Brain microvascular endothelial cell (primary cell): ENCODE results near the gene TENM3.
A peak's percentile ranks its signal among the peaks of the same experiment; 100 is the strongest.

Experiments
- DNase-seq: peaks from one replicate; pipeline ENCODE4 v3.0.0-alpha.2; 2020
- H3K27ac ChIP-seq: fragments of 250-450 bp; sonication (Bioruptor Pico); 2 replicates; pipeline ENCODE4 v1.5.1; 2020; ENCODE audit warnings: mild to moderate bottlenecking, moderate library complexity
- H3K27me3 ChIP-seq: fragments of 250-450 bp; sonication (Bioruptor Pico); replicated peaks from 2 replicates; pipeline ENCODE4 v1.5.1; 2020; ENCODE audit warnings: mild to moderate bottlenecking
- H3K36me3 ChIP-seq: fragments of 250-450 bp; sonication (Bioruptor Pico); replicated peaks from 2 replicates; pipeline ENCODE4 v1.5.1; 2020; ENCODE audit warnings: mild to moderate bottlenecking
- H3K4me3 ChIP-seq: 2 replicates; pipeline ENCODE4 v1.5.1; 2011; ENCODE audit warnings: low read depth, mild to moderate bottlenecking, control low read depth, low read length, moderate library complexity
- CTCF ChIP-seq: IDR thresholded peaks from 2 replicates; pipeline ENCODE4 v1.5.1; 2011; ENCODE audit warnings: low read depth, mild to moderate bottlenecking, moderate library complexity, low read length, control low read depth, inconsistent platforms; ENCODE audit errors: missing control alignments
- in situ Hi-C: cut with HindIII; loops from 2 replicates; pipeline ENCODE4 v1.10.0; 2017; ENCODE audit warnings: low sequenced_read_pairs, low pct_ligation_motif_present

Gene TENM3

GRCh38 chr4:182552948-182553347, 309.7 kb downstream of the TENM3 start:
- in situ Hi-C loops, result no loop called here
- TF ChIP-seq CTCF, result no peak
- no peak overlapping the region for H3K27ac ChIP-seq
- DNase-seq, result no peak
- no peaks in the 10 kb centered on the region for H3K27me3 ChIP-seq
- no peaks in the 10 kb centered on the region for H3K36me3 ChIP-seq
- H3K4me3 ChIP-seq, result no peak overlapping the region

GRCh38 chr4:182553653-182554052, 310.5 kb downstream of the TENM3 start:
- Histone ChIP-seq H3K4me3 (no peak overlapping the region), H3K27ac (no peak overlapping the region), H3K36me3 (no peaks in the 10 kb centered on the region), H3K27me3 (no peaks in the 10 kb centered on the region)
- in situ Hi-C loops, result no loop called here
- no peak for DNase-seq
- no peak for TF ChIP-seq CTCF

GRCh38 chr4:182554736-182555135, 311.5 kb downstream of the TENM3 start:
- in situ Hi-C loops, result no loop called here
- Histone ChIP-seq H3K4me3 (no peak overlapping the region), H3K27ac (no peak overlapping the region), H3K36me3 (no peaks in the 10 kb centered on the region), H3K27me3 (no peaks in the 10 kb centered on the region)
- no peak for TF ChIP-seq CTCF
- DNase-seq, result no peak

- Histone ChIP-seq H3K27ac (no peak overlapping the region), H3K4me3 (no peak overlapping the region), H3K36me3 (no peaks in the 10 kb centered on the region), H3K27me3 (no peaks in the 10 kb centered on the region)
- peak; percentile 70 for DNase-seq
- no peak for TF ChIP-seq CTCF
- in situ Hi-C loops, result no loop called here
Measured at GRCh38 chr4:182555997-182556418, 312.8 kb downstream of the TENM3 start.

GRCh38 chr4:182556580-182556979, 313.4 kb downstream of the TENM3 start:
- in situ Hi-C loops, result no loop called here

More at GRCh38 chr4:182556580-182556979, 313.4 kb downstream of the TENM3 start:
- H3K4me3 ChIP-seq, result no peak overlapping the region
- H3K27ac ChIP-seq, result no peak overlapping the region
- H3K36me3 ChIP-seq, result no peaks in the 10 kb centered on the region
- no peaks in the 10 kb centered on the region for H3K27me3 ChIP-seq
- DNase-seq, result peak; percentile 56
- TF ChIP-seq CTCF, result no peak
